CD14-positive monocyte (primary cell): ENCODE results near the gene DNAJC6. TPM values are rescaled to one million over a fixed set of nuclear protein-coding genes. Genes with fewer than 3 reads are reported as not detected.

Source experiments
- DNase-seq, 3 donors: peaks; one replicate each; pipeline ENCODE4 v3.0.0-alpha.2; 2011 to 2022
- H2AFZ ChIP-seq: 2 replicates; pipeline ENCODE4 v1.6.0; 2012; ENCODE audit warnings: mild to moderate bottlenecking, low read depth, low read length, inconsistent platforms; ENCODE audit not compliant: insufficient read depth, poor library complexity, severe bottlenecking
- H3K27ac ChIP-seq, 2 donors: 1 replicate in 1 of 2; 2 replicates in 1 of 2; pipeline ENCODE4 v1.5.1; 2012 to 2013; ENCODE audit warnings: low read length in 2 of 2, control low read depth in 1 of 2, inconsistent platforms in 1 of 2, low read depth in 1 of 2, mild to moderate bottlenecking in 1 of 2
- H3K27me3 ChIP-seq, 2 donors: one replicate each; pipeline versions ENCODE4 v1.6.0 to v1.6.1; 2011 to 2013; ENCODE audit warnings: low read length in 2 of 2; ENCODE audit not compliant: control insufficient read depth in 2 of 2, insufficient read depth in 2 of 2
- H3K36me3 ChIP-seq, 2 donors: replicated peaks in 1 of 2; 1 replicate in 1 of 2; 2 replicates in 1 of 2; pipeline versions ENCODE4 v1.5.1 to v1.6.1; 2012 to 2013; ENCODE audit warnings: low read length in 2 of 2, control low read depth in 1 of 2, inconsistent platforms in 1 of 2, mild to moderate bottlenecking in 1 of 2; ENCODE audit not compliant: insufficient read depth in 2 of 2, control insufficient read depth in 1 of 2
- H3K4me1 ChIP-seq, 2 donors: 1 replicate in 1 of 2; 2 replicates in 1 of 2; pipeline versions ENCODE4 v1.5.1 to v1.6.1; 2012 to 2013; ENCODE audit warnings: low read length in 2 of 2, control low read depth in 1 of 2, inconsistent platforms in 1 of 2, mild to moderate bottlenecking in 1 of 2, moderate library complexity in 1 of 2; ENCODE audit not compliant: insufficient read depth in 2 of 2, control insufficient read depth in 1 of 2
- H3K4me2 ChIP-seq: replicated peaks from 2 replicates; pipeline ENCODE3; 2012; ENCODE audit warnings: low read length, moderate library complexity, mild to moderate bottlenecking; ENCODE audit not compliant: poor library complexity, severe bottlenecking; ENCODE audit errors: extremely low read depth
- H3K4me3 ChIP-seq, 3 experiments: fragments of 200-600 bp in 1 of 3; sonication (generic) in 1 of 3; replicated peaks in 1 of 3; 1 replicate in 2 of 3; 2 replicates in 1 of 3; pipeline ENCODE4 v1.5.1; 2011 to 2013; ENCODE audit warnings: low read length in 3 of 3, mild to moderate bottlenecking in 3 of 3, control low read depth in 2 of 3, low read depth in 2 of 3, inconsistent platforms in 1 of 3, moderate library complexity in 1 of 3
- H3K79me2 ChIP-seq: 2 replicates; pipeline ENCODE4 v1.6.0; 2012; ENCODE audit warnings: mild to moderate bottlenecking, control low read depth, inconsistent platforms, low read length, moderate library complexity; ENCODE audit not compliant: insufficient read depth
- H3K9ac ChIP-seq: 2 replicates; pipeline ENCODE4 v1.6.0; 2017; ENCODE audit warnings: low read length, mild to moderate bottlenecking; ENCODE audit not compliant: insufficient read depth, poor library complexity, severe bottlenecking
- H3K9me3 ChIP-seq, 2 donors: replicated peaks in 1 of 2; 1 replicate in 1 of 2; 2 replicates in 1 of 2; pipeline versions ENCODE4 v1.5.1 to v1.6.1; 2012 to 2013; ENCODE audit warnings: low read length in 2 of 2, control low read depth in 1 of 2; ENCODE audit not compliant: control insufficient read depth in 1 of 2, insufficient read depth in 1 of 2
- H4K20me1 ChIP-seq: 2 replicates; pipeline ENCODE4 v1.6.0; 2012; ENCODE audit warnings: mild to moderate bottlenecking, low read length, control low read depth, moderate library complexity; ENCODE audit not compliant: insufficient read depth
- H3K27ac Mint-ChIP-seq, 7 donors: one replicate each; pipeline ENCODE4 v1.8.0; 2020; ENCODE audit warnings: mild to moderate bottlenecking in 7 of 7, mixed read lengths in 7 of 7, moderate library complexity in 6 of 7, inconsistent platforms in 2 of 7
- H3K27me3 Mint-ChIP-seq, 3 donors: one replicate each; pipeline ENCODE4 v1.8.0; 2021 to 2022; ENCODE audit warnings: low read depth in 3 of 3, mild to moderate bottlenecking in 3 of 3, mixed read lengths in 3 of 3, moderate library complexity in 3 of 3, inconsistent platforms in 1 of 3
- H3K36me3 Mint-ChIP-seq, 2 donors: one replicate each; pipeline ENCODE4 v1.8.0; 2020; ENCODE audit warnings: mixed read lengths in 2 of 2, inconsistent platforms in 1 of 2, mild to moderate bottlenecking in 1 of 2
- H3K4me1 Mint-ChIP-seq: one replicate; pipeline ENCODE4 v1.8.0; 2020; ENCODE audit warnings: mild to moderate bottlenecking, mixed read lengths
- H3K4me3 Mint-ChIP-seq, 2 donors: one replicate each; pipeline ENCODE4 v1.8.0; 2020; ENCODE audit warnings: mild to moderate bottlenecking in 2 of 2, mixed read lengths in 2 of 2, moderate library complexity in 1 of 2
- H3K9me3 Mint-ChIP-seq, 7 donors: one replicate each; pipeline ENCODE4 v1.8.0; 2020 to 2022; ENCODE audit warnings: mixed read lengths in 7 of 7, mild to moderate bottlenecking in 6 of 7, moderate library complexity in 6 of 7, inconsistent platforms in 2 of 7
- CTCF ChIP-seq: fragments of 200-600 bp; IDR thresholded peaks from one replicate; pipeline ENCODE4 v1.8.0; 2022; ENCODE audit warnings: antibody characterized with exemption, mild to moderate bottlenecking
- WGBS: methylation state at CpG from one replicate; pipeline ENCODE4 v1.1.5; 2013; ENCODE audit warnings: missing lambda C conversion rate; ENCODE audit not compliant: insufficient coverage; 5-methylcytosine and 5-hydroxymethylcytosine counted together
- intact Hi-C, 2 donors: fragments of 100-400 bp; cut with micrococcal nuclease; formaldehyde crosslinking; loops; one replicate each; pipeline versions ENCODE4 v1.15.0 to v1.15.1; 2023
- polyA plus RNA-seq, 3 donors: library from polyadenylated mRNA; depleted of rRNA in 1 of 3; unstranded in 2 of 3; stranded (reverse) in 1 of 3; fragments of 300-500 nt in 2 of 3; fragments of >200 nt in 1 of 3; fragmentation: Illumina TruSeq in 2 of 3; gene quantifications; 1 replicate in 2 of 3; 2 replicates in 1 of 3; pipeline ENCODE4 v1.2.3, GENCODE V29; 2012 to 2021

The DNAJC6 gene
- polyA plus RNA-seq, 3 donors, result 0.05 TPM; not detected in 2

- H3K9ac ChIP-seq, result no peak overlapping the region
- no peak overlapping the region for H3K4me3 ChIP-seq
- no peak overlapping the region for H3K27ac ChIP-seq
- TF ChIP-seq CTCF, result no peak
- Mint-ChIP-seq H3K27me3 (peaks cover 0 to 3% (median 0%) of the 10 kb centered on the region in 3 donors), H3K4me1 (no peaks in the 10 kb centered on the region), H3K9me3 (no peaks in the 10 kb centered on the region), H3K36me3 (no peaks in the 10 kb centered on the region), H3K27ac (no peak overlapping the region), H3K4me3 (no peak overlapping the region)
- WGBS, result 83% methylated on average over 6 of the region's 10 CpGs
- no peaks in the 10 kb centered on the region for H3K4me1 ChIP-seq
- no peaks in the 10 kb centered on the region for H3K9me3 ChIP-seq
- no peak for DNase-seq
- H4K20me1 ChIP-seq, result no peaks in the 10 kb centered on the region
- no peaks in the 10 kb centered on the region for H3K79me2 ChIP-seq
- intact Hi-C loops, result no loop called here
- H3K4me2 ChIP-seq, result no peak overlapping the region
- no peaks in the 10 kb centered on the region for H3K36me3 ChIP-seq
- no peak overlapping the region for H2AFZ ChIP-seq
- no peaks in the 10 kb centered on the region for H3K27me3 ChIP-seq
Observed at GRCh38 chr1:65277605-65278347, 31.6 kb upstream of the DNAJC6 start.

- TF ChIP-seq CTCF, result no peak
- H4K20me1 ChIP-seq, result no peaks in the 10 kb centered on the region
- intact Hi-C loops, result no loop called here
- no peak overlapping the region for H3K4me2 ChIP-seq
- H3K36me3 ChIP-seq, result no peaks in the 10 kb centered on the region
- H3K9me3 ChIP-seq, result no peaks in the 10 kb centered on the region
- no peak overlapping the region for H3K27ac ChIP-seq
- Mint-ChIP-seq H3K36me3 (no peaks in the 10 kb centered on the region), H3K27me3 (peaks cover 0 to 3% (median 0%) of the 10 kb centered on the region in 3 donors), H3K4me1 (no peaks in the 10 kb centered on the region), H3K9me3 (no peaks in the 10 kb centered on the region), H3K4me3 (no peak overlapping the region), H3K27ac (peak overlapping the region in 1 of 7 donors; percentile 24)
- H3K27me3 ChIP-seq, result no peaks in the 10 kb centered on the region
- no peak for DNase-seq
- H3K79me2 ChIP-seq, result no peaks in the 10 kb centered on the region
- H3K9ac ChIP-seq, result no peak overlapping the region
- no peak overlapping the region for H3K4me3 ChIP-seq
- H2AFZ ChIP-seq, result no peak overlapping the region
- no peaks in the 10 kb centered on the region for H3K4me1 ChIP-seq
- 20% methylated on average over 2 of the region's 5 CpGs for WGBS
Observed at GRCh38 chr1:65278376-65279069, 30.8 kb upstream of the DNAJC6 start.
